DND-41 (cell line): ENCODE data around the gene OSCP1.

ENCODE experiments used
- ATAC-seq: fragments of 200-7000 bp; cut with Tn5 transposase; 3 replicates; pipeline ENCODE4 v1.9.1; 2021; ENCODE audit warnings: low read depth; ENCODE audit not compliant: insufficient read depth
- DNase-seq: peaks from one replicate; pipeline ENCODE4 v3.0.0-alpha.2; 2020
- H2AFZ ChIP-seq: 2 replicates; pipeline ENCODE4 v1.6.0; 2012; ENCODE audit warnings: low read depth, low read length
- H3K27ac ChIP-seq: 2 replicates; pipeline ENCODE4 v1.5.1; 2012; ENCODE audit warnings: low read length, inconsistent platforms
- H3K27me3 ChIP-seq: fragments of 200-600 bp; sonication (generic); 2 replicates; pipeline ENCODE4 v1.6.0; 2012; ENCODE audit warnings: low read length, mild to moderate bottlenecking, inconsistent platforms; ENCODE audit not compliant: insufficient read depth, poor library complexity
- H3K36me3 ChIP-seq: 2 replicates; pipeline ENCODE4 v1.5.1; 2012; ENCODE audit warnings: low read length, inconsistent platforms; ENCODE audit not compliant: insufficient read depth
- H3K4me1 ChIP-seq: 2 replicates; pipeline ENCODE4 v1.5.1; 2012; ENCODE audit warnings: mild to moderate bottlenecking, low read length; ENCODE audit not compliant: insufficient read depth
- H3K4me2 ChIP-seq: 2 replicates; pipeline ENCODE4 v1.6.0; 2012; ENCODE audit warnings: mild to moderate bottlenecking, moderate library complexity, low read length, inconsistent platforms; ENCODE audit not compliant: insufficient read depth
- H3K4me3 ChIP-seq, 2 experiments: fragments of 200-600 bp in 1 of 2; shearing (Covaris generic) in 1 of 2; 2 replicates each; pipeline ENCODE4 v1.5.1; 2012 to 2016; ENCODE audit warnings: inconsistent platforms in 2 of 2, low read length in 2 of 2, mild to moderate bottlenecking in 2 of 2, low read depth in 1 of 2, moderate library complexity in 1 of 2
- H3K79me2 ChIP-seq: 2 replicates; pipeline ENCODE4 v1.6.0; 2012; ENCODE audit warnings: low read length, inconsistent platforms; ENCODE audit not compliant: insufficient read depth
- H3K9ac ChIP-seq: 2 replicates; pipeline ENCODE4 v1.6.0; 2012; ENCODE audit warnings: low read depth, mild to moderate bottlenecking, inconsistent platforms, low read length, moderate library complexity
- H3K9me3 ChIP-seq: 2 replicates; pipeline ENCODE4 v1.5.1; 2012; ENCODE audit warnings: low read length, moderate library complexity, mild to moderate bottlenecking, inconsistent platforms; ENCODE audit not compliant: insufficient read depth, severe bottlenecking
- H4K20me1 ChIP-seq: 2 replicates; pipeline ENCODE4 v1.6.0; 2012; ENCODE audit warnings: low read length; ENCODE audit not compliant: insufficient read depth
- EZH2 ChIP-seq: IDR thresholded peaks from 3 replicates; pipeline ENCODE4 v1.6.1; 2012; ENCODE audit warnings: borderline replicate concordance, low read depth, mild to moderate bottlenecking, moderate library complexity, low read length, inconsistent platforms; ENCODE audit not compliant: severe bottlenecking
- TF ChIP-seq, protein P1 (sequence below): IDR thresholded peaks from 2 replicates; pipeline ENCODE4 v1.5.1; 2012; ENCODE audit warnings: borderline replicate concordance, low read length, moderate library complexity, mild to moderate bottlenecking; ENCODE audit not compliant: poor library complexity, severe bottlenecking; ENCODE audit errors: extremely low read depth

OSCP1 gene

DNA sequence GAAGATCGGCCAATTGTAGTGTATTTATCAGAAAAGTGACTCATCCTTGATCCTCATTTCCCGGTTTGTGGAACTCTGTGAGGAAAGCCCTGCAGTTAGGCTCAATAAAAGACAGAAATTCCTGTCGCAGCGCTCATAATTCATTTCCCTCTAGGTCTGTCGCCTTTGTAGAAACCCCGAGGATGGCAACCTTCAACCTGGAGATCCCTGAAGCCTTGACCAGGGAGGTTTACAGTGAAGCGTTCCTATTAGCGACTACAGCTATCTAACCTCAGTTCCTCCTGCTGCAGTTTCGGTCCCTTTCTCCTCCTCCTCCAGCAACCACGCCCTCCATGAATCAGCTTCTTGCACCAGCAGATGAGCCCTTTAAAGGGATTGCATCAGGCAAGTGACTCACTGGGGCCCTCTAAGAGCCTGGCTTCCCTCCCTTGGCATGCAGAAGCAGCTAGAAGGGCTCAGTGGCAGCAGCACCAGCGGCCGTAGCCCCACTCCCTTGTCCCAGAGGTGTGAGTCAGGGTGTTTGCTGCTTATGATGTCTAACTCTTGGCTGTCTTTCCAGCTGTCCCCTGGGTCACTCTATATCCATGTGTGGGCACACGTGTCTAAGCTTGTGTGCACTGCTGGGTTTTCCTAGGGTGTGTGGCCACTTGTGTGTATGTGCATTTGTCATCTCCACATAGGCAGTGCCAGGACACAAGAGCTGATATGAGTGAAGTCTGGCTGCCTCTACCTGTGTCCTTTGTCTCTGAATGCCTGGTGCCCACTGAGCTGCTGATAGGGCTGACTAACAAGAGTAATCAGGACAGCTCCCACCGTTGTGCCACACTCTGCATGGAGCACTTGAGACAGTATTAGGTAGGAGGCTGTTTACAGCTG lies 63.7 kb downstream of the OSCP1 start:
- H3K36me3 ChIP-seq = peaks cover 12% of the 10 kb centered on the region
- H3K27me3 ChIP-seq = no peaks in the 10 kb centered on the region
- peaks cover 39% of the 10 kb centered on the region for H3K79me2 ChIP-seq
- peaks cover 9% of the 10 kb centered on the region; the same call in 1 of the 2 replicates for H4K20me1 ChIP-seq
- peak overlapping the region; percentile 92 for H2AFZ ChIP-seq
- peak overlapping the region; percentile 71 for H3K9ac ChIP-seq
- peak overlapping the region; percentile 44 to 71; a peak in 3 of 4 replicates for H3K4me3 ChIP-seq
- DNase-seq (peak; percentile 92), ATAC-seq (peak; percentile 70)
- H3K4me1 ChIP-seq = peaks cover 37% of the 10 kb centered on the region
- H3K27ac ChIP-seq = peak overlapping the region; percentile 94
- H3K4me2 ChIP-seq = peak overlapping the region; percentile 91
- no peaks in the 10 kb centered on the region for H3K9me3 ChIP-seq
- TF ChIP-seq, protein P1, sequence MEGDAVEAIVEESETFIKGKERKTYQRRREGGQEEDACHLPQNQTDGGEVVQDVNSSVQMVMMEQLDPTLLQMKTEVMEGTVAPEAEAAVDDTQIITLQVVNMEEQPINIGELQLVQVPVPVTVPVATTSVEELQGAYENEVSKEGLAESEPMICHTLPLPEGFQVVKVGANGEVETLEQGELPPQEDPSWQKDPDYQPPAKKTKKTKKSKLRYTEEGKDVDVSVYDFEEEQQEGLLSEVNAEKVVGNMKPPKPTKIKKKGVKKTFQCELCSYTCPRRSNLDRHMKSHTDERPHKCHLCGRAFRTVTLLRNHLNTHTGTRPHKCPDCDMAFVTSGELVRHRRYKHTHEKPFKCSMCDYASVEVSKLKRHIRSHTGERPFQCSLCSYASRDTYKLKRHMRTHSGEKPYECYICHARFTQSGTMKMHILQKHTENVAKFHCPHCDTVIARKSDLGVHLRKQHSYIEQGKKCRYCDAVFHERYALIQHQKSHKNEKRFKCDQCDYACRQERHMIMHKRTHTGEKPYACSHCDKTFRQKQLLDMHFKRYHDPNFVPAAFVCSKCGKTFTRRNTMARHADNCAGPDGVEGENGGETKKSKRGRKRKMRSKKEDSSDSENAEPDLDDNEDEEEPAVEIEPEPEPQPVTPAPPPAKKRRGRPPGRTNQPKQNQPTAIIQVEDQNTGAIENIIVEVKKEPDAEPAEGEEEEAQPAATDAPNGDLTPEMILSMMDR = peak; percentile 30
- TF ChIP-seq EZH2 = no peak

DNA sequence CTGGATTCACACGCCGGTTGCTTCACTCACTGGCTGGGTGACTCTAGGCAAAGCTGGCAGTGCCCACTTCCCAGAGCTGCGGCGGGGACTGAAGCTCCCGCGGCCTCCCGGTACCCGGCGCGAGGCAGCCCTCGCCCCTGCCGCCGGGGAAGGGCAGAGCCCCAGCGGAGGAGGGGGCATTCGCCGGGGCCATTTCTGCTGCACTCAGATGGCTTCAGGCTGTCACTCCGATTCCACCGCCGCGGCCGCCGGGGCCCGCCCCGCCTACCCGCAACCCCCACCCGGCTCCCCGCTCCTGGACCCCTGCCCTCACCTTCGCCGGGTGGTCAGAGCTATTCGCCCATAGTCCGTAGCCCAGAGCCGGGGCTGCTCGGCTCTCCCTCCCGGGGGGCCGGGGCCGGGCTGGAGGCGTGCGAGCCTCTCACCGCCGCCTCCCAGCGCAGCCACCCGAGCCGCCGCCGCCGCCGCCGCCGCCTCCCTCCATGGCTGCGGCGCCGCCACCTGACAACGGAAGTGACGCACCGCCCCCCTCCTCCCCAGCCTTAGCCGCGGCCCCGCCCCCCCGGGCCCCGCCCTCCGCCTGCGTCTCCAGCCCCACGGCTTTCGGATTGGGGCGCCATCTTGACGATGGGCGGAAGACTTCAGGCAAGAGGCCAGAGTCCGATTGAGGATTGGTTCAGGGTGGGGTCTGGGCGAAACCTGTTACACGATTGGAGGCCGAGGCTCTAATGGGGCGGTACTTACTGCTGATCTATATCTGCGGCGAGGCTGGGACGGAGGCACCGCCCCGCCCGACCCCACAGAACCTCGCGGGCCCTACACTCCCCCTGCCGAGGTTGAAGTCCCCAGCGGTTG lies 64.6 kb downstream of the OSCP1 start, which contains the start of gene STK40:
STK40 (minus strand) TSS at position 515 of the 855 bp plus-strand sequence. CDS start 24,592 bp downstream, outside the sequence.
- Histone ChIP-seq H2AFZ (peak within 1 kb of the TSS; percentile 92), H3K9ac (peak within 1 kb of the TSS; percentile 80), H3K27me3 (no peaks in the 10 kb centered on the region), H4K20me1 (peaks cover 16% of the 10 kb centered on the region; the same call in 1 of the 2 replicates), H3K79me2 (peaks cover 47% of the 10 kb centered on the region), H3K27ac (peak within 1 kb of the TSS; percentile 94), H3K4me3 (peak within 1 kb of the TSS; percentile 87 to 93), H3K4me1 (peaks cover 37% of the 10 kb centered on the region), H3K36me3 (peaks cover 6% of the 10 kb centered on the region; the same call in 1 of the 2 replicates), H3K9me3 (no peaks in the 10 kb centered on the region), H3K4me2 (peak within 1 kb of the TSS; percentile 98)
- ATAC-seq = peak; percentile 88
- DNase-seq = peak; percentile 99
- no peak for TF ChIP-seq EZH2
- TF ChIP-seq, protein P1 = no peak

DNA sequence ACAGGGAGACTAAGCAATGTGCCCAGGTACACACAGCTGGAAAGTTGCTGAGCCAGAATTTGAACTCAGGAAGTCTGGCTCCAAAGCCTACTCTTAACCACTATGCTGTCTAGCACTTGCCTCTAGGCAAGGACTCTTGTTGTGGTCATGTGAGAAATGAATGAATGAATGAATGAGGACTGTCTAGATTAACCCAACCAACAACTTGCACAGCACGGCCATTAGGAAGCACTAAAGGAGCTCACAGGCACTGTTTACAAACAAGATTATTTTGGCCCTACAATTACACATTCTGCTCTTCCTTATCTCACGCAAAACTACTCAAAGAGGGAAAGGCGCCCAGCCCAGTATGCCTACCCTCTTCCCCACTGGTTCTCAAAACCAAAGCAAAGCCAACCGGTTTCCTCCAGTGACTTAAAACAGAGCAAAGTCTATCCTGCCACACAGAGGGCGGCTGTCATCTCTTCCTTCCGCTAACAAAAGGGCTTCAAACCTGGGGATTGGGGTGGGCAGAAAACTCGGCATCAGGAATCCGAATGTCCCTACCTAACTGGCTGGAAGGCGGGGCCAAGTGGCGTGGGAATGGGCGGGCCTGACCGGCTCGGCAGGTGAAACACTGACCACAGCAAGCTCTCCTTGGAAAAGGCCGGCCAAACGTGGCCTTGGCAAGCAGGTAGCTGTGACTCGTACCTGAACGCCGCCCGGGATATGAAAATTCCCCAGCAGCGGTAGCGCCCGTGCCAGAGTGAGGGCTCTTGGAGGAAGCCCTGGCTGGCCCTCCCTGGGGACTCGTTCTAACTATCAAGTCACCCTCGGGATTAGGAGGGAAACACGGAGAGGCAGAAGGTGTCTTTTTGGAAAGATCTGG lies 65.5 kb downstream of the OSCP1 start:
- DNase-seq (peak; percentile 55), ATAC-seq (no peak)
- H3K4me1 ChIP-seq = peaks cover 37% of the 10 kb centered on the region
- peak overlapping the region; percentile 98 for H3K4me2 ChIP-seq
- no peaks in the 10 kb centered on the region for H3K9me3 ChIP-seq
- peaks cover 16% of the 10 kb centered on the region; the same call in 1 of the 2 replicates for H4K20me1 ChIP-seq
- peak overlapping the region; percentile 80 for H3K9ac ChIP-seq
- no peak for TF ChIP-seq EZH2
- TF ChIP-seq, protein P1 = no peak
- peak overlapping the region; percentile 87 to 93 for H3K4me3 ChIP-seq
- H2AFZ ChIP-seq = peak overlapping the region; percentile 82
- no peaks in the 10 kb centered on the region for H3K27me3 ChIP-seq
- H3K36me3 ChIP-seq = 0 out of 2 replicates have a peak, but pooled peaks cover 2% of the 10 kb centered on the region
- peaks cover 56% of the 10 kb centered on the region for H3K79me2 ChIP-seq
- peak overlapping the region; percentile 74 for H3K27ac ChIP-seq
